HG03442 (cell line): ENCODE data around the gene BOD1L2.

ENCODE experiments used
- ATAC-seq: cut with Tn5 transposase; IDR thresholded peaks from one replicate; pipeline ENCODE4 v1.9.1; 2021; ENCODE audit warnings: mild to moderate bottlenecking, moderate library complexity; ENCODE audit not compliant: unreplicated experiment

BOD1L2 gene

GRCh38 chr18:57146956-57147636 lies at the start of gene BOD1L2:
TSS of gene BOD1L2 (plus strand) at chr18:57147087. CDS start at chr18:57147313, 226 bp downstream.
- ATAC-seq, result no peak

- ATAC-seq, result no peak
Measured at GRCh38 chr18:57107140-57107832, 39.6 kb upstream of the BOD1L2 start.

- ATAC-seq, result no peak
Measured at GRCh38 chr18:57110290-57110689, 36.6 kb upstream of the BOD1L2 start.

- ATAC-seq, result no peak
Measured at GRCh38 chr18:57113799-57114420, 33.0 kb upstream of the BOD1L2 start.

- ATAC-seq, result no peak
Measured at GRCh38 chr18:57116598-57117132, 30.2 kb upstream of the BOD1L2 start.

GRCh38 chr18:57121542-57122112 lies 25.3 kb upstream of the BOD1L2 start:
- ATAC-seq, result no peak

GRCh38 chr18:57122936-57123510 lies 23.9 kb upstream of the BOD1L2 start:
- ATAC-seq, result no peak

GRCh38 chr18:57125627-57126026 lies 21.3 kb upstream of the BOD1L2 start:
- ATAC-seq, result no peak

GRCh38 chr18:57128220-57128932 lies 18.5 kb upstream of the BOD1L2 start:
- no peak for ATAC-seq

- no peak for ATAC-seq
Measured at GRCh38 chr18:57131101-57131500, 15.8 kb upstream of the BOD1L2 start.

- ATAC-seq, result no peak
Measured at GRCh38 chr18:57131782-57132181, 15.1 kb upstream of the BOD1L2 start.

GRCh38 chr18:57134618-57135135 lies 12.2 kb upstream of the BOD1L2 start:
- no peak for ATAC-seq

- no peak for ATAC-seq
Measured at GRCh38 chr18:57135699-57136098, 11.2 kb upstream of the BOD1L2 start.

- no peak for ATAC-seq
Measured at GRCh38 chr18:57137847-57138246, 9.0 kb upstream of the BOD1L2 start.

- no peak for ATAC-seq
Measured at GRCh38 chr18:57141208-57142129, 5.4 kb upstream of the BOD1L2 start.

- no peak for ATAC-seq
Measured at GRCh38 chr18:57142324-57142723, 4.6 kb upstream of the BOD1L2 start.

- ATAC-seq, result no peak
Measured at GRCh38 chr18:57143265-57143664, 3.6 kb upstream of the BOD1L2 start.

GRCh38 chr18:57148263-57148662 lies 1.4 kb downstream of the BOD1L2 start:
- no peak for ATAC-seq

GRCh38 chr18:57149051-57149450 lies 2.2 kb downstream of the BOD1L2 start:
- ATAC-seq, result no peak
